GM12873 (cell line): ENCODE data around the gene DYNC1I1.

ENCODE experiments used
- TF ChIP-seq, protein P1 (sequence below): IDR thresholded peaks from 2 replicates; pipeline ENCODE4 v1.5.1; 2012; ENCODE audit warnings: low read depth, mild to moderate bottlenecking, moderate library complexity, low read length, control low read depth; ENCODE audit not compliant: insufficient read depth; ENCODE audit errors: missing control alignments

DYNC1I1 gene

DNA sequence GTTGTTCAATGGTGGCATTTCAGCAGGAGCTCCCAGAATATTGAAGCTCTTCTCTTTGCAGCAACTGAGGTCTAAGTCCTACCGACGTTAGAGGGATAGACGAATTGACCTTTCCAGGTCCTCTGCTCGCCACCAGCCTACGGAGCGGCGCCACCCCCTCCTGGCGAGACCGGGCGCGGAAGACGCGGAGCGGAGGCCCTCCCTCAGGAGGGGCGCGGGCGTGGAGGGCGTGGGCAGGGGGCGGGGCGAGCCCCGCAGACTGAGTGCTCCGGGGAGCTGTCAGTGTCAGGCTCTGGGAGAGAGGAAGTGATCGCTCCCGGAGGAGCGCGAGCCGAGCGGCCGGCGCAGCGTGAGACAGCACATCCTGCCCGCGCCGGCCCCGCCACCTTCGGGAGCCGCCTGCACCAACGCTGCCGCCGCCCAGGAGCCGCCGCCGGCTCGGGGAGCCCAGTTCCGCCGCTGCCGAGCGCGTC lies at the start of gene DYNC1I1:
DYNC1I1 (plus strand) TSS at position 257 of the 473 bp plus-strand sequence. CDS start 32,176 bp downstream, outside the sequence.
- TF ChIP-seq, protein P1, sequence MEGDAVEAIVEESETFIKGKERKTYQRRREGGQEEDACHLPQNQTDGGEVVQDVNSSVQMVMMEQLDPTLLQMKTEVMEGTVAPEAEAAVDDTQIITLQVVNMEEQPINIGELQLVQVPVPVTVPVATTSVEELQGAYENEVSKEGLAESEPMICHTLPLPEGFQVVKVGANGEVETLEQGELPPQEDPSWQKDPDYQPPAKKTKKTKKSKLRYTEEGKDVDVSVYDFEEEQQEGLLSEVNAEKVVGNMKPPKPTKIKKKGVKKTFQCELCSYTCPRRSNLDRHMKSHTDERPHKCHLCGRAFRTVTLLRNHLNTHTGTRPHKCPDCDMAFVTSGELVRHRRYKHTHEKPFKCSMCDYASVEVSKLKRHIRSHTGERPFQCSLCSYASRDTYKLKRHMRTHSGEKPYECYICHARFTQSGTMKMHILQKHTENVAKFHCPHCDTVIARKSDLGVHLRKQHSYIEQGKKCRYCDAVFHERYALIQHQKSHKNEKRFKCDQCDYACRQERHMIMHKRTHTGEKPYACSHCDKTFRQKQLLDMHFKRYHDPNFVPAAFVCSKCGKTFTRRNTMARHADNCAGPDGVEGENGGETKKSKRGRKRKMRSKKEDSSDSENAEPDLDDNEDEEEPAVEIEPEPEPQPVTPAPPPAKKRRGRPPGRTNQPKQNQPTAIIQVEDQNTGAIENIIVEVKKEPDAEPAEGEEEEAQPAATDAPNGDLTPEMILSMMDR, result no peak

DNA sequence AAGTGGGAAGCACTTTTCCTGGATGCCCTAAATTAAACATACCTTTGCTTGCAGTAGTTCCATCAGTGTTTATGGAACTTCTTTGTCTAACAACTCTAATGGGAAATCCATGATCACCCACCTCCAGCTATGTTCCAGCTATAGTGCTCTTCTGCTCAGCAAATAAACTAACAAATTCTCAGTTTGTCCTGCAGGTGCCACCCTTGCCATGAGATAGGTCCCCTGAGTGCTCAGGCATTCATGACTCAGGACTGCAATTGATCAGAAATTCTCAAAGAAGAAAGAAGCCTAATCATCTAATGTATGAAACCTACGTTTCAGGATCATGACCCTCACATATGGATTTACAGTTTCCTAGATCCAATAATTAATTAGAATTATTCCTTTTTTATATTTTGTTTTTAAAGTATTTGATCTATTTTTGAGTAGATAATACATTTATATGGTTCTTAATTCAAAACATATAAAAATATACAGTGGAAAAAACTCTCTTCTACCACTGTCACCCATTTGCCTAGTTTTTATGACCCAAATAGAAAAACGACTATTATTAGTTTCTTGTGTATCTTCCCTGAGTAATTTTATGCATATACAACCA lies 48.7 kb upstream of the DYNC1I1 start:
- TF ChIP-seq, protein P1, result peak; percentile 47

DNA sequence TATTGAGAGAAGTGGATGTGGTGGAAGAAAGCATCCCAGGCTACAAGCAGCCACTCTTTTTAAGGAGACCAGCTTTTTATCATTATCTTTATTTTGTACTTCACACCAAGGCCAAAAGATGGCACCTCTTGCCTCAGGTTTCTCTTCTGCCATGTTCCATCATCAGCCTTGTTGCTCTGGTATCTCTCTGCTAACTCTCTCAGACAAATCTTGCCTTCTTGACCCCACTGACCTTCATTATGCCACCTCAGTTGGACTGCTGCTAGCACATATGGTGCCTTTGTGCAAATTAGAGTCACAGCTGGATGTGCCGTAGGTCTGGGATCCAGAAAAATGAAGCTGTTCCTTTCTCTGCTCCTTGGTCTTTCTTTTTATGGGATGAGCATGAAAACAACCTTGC lies 47.1 kb upstream of the DYNC1I1 start:
- TF ChIP-seq, protein P1, result no peak

DNA sequence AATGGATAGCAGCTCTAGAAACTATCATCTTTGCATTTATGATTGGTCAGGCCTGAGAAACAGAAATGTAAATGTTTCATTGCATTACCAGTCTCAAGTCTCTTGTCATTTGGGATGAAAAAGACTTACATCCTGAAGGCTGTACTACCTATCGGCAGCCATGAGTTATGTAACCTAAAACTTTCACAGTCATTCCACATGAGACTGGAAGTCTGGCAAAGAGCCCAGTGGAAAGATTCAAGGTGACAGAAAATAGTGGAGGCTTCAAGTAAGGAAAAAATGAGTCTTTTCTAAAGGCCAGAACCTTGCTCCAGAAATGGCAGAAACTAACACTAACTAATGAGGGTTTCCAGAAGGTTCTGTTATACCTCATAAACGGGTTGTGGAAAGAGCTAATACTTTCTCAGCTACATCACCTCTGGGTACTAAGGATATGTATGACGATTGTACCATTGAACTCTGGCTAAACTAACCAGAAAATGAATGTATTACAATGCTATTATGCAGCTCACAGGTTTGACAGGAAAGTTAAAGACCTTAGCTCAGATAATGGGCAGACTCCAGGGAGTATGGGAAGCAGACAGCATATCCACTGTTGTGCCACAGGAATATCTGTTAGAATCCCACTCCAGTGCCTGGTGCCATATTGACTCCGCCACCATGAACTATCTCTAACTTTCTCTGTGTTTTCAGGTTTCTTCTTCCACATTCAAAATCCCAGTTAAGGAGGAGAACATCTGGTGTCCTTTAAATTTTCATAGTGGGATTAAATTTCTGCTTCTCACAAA lies 41.7 kb upstream of the DYNC1I1 start:
- TF ChIP-seq, protein P1, result no peak

DNA sequence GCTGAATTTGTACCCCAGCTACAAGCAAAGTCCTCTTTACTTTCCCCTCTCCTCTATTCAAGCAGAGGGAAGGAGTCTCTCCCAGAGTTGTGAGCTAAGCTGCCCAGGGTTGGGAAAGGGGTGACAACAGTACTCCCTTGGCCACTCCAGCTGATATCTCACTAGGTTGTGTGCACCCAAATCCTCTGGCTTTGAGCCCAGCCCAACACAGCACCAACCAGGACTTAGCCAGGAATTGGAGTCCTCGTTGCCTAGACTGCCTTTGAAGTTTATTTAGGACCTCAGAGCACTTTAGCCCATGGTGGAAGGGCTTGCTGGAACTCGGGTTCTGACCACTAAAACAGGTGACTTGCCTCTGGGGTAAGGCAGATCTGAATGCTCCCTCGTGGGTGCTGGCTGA lies 35.7 kb upstream of the DYNC1I1 start:
- TF ChIP-seq, protein P1, result no peak

DNA sequence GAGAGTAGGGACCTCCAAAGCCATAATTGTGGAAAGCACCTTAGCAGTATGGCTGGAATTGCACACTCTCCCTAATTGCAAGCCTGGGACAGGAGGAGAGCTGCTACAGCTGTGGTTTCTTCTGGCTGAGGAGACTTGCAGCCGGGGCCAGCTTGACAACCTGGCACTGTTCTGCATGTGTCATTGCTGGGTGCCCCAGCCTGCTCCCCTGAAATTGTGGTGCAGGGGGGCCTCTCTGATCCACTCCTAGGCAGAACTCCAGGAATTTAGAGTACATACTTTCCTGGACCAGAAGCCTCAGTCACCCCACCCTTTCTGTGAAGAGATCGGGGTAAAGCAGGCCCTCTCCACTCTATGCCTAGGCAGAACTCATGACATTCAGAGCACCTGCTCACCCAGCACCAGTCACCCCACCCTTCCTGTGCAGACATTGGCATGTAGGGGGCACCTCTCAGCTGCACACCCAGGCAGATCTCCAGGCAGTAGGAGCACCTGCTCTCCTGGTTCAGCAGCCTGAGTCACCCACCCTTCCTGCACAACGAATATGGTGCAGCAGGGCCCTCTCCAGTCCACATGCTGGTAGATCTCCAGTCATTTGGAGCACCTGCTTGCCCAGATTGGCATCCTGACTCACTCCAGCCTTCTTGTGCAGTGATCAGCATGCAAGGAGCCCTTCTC lies 34.4 kb upstream of the DYNC1I1 start:
- TF ChIP-seq, protein P1, result no peak

DNA sequence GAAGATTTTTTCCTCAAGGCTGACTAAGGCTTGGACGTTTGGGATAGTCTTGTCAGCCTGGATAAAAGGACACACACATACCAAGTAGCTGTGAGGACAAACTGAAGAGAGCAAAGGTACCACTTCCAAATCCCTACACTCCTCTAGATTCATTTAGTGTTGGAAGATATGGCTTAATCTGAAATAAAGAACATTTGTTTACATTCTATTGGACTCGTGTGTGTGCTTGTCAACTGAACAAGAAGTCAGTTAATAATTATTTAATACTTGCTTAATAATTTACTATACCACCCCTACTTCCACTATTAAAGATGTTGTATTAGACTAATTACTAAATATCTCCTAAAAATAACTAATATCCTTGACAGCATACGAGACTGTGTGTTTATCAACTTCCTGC lies 23.3 kb upstream of the DYNC1I1 start:
- TF ChIP-seq, protein P1, result no peak
